KOPT-K1 (cell line): ENCODE measurements around the gene RUBCN.
"Not testable (repeated sequence)": the region's sequence is repeated elsewhere in the genome, so short reads cannot be mapped to it uniquely, and the experiment has no call there.

ENCODE experiments used
- H3K27ac ChIP-seq: fragments of 200-600 bp; sonication (generic); 2 replicates; pipeline ENCODE4 v1.5.1; 2016; ENCODE audit warnings: antibody characterized with exemption, mild to moderate bottlenecking, low read depth, low read length; ENCODE audit not compliant: poor library complexity, severe bottlenecking
- H3K36me3 ChIP-seq: fragments of 200-600 bp; sonication (generic); 2 replicates; pipeline ENCODE4 v1.5.1; 2017; ENCODE audit warnings: antibody characterized with exemption, mild to moderate bottlenecking, low read length, moderate library complexity; ENCODE audit not compliant: insufficient read depth
- H3K9me3 ChIP-seq: fragments of 200-600 bp; sonication (generic); 2 replicates; pipeline ENCODE4 v1.5.1; 2017; ENCODE audit warnings: antibody characterized with exemption, low read length, mild to moderate bottlenecking; ENCODE audit not compliant: insufficient read depth, poor library complexity, severe bottlenecking

The RUBCN gene

DNA sequence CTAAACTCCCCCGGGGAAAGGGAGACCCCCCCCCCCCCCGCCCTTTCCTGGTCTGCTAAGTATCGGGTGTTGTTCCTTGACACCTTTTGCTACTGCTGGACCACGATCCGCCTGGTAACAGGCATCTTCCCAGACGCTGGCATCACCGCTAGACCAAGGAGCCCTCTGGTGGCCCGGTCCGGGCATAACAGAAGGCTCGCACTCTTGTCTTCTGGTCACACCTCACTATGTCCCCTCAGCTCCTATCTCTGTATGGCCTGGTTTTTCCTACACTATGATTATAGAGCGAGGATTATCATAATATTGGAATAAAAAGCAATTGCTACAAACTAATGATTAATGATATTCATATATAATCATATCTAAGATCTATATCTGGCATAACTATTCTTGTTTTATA, 104.7 kb downstream of the RUBCN start:
- H3K27ac ChIP-seq, H3K36me3 ChIP-seq, H3K9me3 ChIP-seq: not testable (repeated sequence)

DNA sequence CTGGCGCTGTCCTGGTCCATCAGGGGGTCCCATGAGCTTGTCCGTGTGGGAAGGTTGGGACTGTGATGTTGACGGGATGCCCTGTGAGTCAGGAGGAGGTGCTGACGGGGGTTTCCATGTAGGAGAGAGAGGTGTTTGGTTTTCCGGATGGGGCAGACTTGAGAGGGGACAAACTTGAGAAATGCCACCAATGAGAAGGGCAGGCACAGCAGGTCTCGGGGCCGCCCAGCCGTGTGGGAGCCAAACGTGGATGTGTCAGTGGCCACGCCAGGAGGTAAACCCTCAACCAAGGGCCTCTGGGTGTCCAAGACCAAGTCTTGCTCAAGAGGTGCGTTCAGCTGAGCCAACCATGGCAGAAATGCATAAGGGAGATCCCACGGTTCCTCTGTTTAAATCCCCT, 105.9 kb downstream of the RUBCN start:
- H3K27ac ChIP-seq, H3K9me3 ChIP-seq, H3K36me3 ChIP-seq: not testable (repeated sequence)

DNA sequence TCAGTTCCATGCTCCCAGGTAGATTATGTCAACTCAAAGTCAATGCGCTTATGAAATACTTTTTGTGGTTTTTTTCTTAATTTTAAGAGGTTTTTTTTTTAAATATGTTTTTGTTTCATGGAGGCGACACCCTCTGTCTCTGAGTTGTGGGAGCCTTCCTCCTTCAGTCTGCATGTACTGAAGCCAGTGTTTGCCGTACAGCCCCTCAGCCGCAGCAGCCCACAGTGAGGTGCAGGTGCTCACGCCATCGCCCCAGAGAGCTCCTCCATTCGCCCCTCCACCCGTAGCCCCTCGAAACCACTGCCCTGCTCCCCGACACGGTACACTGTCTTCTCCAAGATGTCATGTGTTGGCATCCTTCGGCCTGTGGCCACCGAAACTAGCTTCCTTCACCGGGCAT, 107.4 kb downstream of the RUBCN start:
- not testable (repeated sequence) for H3K27ac ChIP-seq, H3K36me3 ChIP-seq, H3K9me3 ChIP-seq

DNA sequence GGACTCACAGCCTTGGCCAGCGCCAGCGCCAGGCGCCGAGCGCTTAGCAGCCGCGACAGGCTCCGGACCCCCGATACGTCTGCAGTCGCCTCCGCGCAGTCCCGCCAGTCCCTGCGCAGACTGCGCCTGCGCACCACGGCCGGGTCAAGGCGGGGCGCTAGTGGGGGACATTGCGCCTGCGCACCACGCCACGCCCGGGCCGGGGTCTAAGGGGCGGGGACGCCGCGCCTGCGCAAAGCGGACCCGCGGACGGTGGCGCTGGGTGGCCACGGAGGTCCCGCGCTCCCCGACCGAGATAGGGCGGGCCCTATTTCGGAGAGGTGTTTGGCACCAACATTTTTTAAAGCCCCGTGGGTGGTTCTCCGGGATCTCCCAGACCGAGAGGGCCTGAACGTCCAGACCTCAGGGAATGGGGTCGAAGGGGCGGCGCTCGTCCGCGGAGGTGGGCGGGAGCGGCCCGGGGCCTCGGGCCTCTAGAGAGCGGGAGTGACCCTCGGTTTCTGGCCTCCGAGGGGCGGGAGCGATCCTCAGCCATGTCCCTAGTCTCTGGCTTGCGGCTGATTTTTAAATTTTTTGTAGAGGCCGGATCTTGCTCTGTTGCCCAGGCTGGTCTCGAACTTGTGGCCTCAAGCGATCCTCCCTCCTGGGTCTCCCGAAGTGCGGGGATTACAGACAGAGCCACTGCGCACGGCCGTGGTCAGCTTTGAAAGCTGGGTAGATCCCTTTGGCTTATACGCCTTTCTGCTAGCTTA, 108.8 kb downstream of the RUBCN start:
- peak overlapping the region; percentile 60 for H3K27ac ChIP-seq
- not testable (repeated sequence) for H3K9me3 ChIP-seq, H3K36me3 ChIP-seq

DNA sequence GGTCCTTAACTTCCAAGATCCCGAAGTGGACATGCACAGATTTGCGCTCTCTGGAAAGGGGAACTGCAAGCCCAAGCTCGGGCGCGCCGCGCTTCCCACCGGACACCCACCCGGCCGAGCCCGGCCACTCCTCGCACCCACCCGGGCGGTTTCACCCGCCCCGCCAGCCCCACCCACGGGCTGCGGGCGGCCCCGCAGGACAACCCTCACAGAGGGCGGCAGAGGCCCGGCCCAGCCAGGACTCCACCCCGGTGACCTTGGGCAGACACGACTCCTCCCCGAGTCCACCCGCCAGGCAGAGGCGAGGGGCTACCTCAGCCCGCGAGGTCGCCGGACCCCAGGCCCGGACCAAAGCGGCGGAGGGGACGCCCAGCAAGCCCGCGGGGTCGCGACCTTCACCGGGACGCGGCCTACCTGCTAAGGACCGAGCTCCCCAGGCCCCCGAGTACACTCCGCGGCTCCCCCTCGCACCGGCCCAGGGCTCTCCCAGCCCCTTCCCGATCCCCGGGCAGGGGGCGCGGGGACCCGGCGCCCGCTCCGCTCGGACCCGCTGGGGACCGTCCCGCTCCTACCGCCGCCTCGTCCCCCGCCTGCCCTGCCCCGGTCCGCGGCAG, 109.4 kb downstream of the RUBCN start:
- H3K9me3 ChIP-seq, H3K36me3 ChIP-seq: not testable (repeated sequence)
- peak overlapping the region; percentile 60 for H3K27ac ChIP-seq

DNA sequence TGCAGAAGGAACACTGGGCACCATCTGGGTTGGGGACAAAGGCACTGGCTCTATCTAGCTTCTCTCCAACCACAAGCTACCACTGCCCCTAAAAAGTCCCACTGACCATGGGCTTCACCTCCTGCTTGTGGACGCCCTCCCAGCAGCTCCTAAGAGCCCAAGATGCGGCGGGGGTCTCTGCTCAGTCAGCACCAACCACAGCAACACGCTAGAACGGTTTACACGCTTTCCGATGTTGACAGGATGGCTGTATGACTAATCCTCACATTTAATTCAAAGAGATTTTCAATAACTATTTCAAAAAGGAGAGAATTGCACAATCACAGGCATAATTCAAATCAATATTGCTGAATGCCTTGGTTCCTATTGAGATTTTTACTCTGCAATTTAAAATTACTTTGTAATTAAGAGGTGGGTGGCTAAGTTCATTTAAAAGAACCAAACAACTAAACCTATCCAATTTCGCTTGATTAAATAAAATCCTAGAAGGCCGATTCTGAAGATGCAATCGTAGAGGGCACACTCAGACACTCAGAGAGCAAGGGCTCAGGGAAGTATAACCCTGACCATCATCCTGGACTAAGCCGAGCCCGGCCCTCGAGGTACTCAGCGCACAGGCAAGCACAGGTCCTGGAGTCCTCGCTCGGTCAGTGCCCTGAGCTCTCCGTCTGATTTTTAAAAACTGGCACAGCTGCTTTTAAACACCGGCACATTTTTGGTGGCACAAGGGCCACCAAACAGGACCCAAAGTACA, 110.1 kb downstream of the RUBCN start:
- H3K36me3 ChIP-seq, H3K27ac ChIP-seq: not testable (repeated sequence)

DNA sequence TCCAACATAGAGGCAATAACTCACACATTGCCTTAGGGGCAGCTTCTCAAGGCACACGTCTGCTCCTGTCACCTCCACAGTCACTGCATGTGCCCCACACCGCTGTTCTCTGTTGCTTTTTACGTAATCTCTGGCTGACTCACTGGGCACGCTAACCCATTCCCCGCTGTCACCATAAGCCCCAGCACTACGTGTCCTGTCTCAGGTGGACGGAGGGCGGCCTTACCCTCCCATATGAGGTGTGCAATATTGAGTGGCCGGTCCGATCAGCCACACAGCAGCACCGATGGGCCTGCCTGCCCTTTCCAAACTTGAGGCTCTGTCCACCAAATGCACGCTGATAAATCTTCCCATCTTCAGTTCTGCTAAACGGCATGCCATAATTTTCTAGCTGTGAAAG, 115.2 kb downstream of the RUBCN start:
- H3K36me3 ChIP-seq: peaks cover 50% of the 10 kb centered on the region
- peaks cover 13% of the 10 kb centered on the region for H3K9me3 ChIP-seq

More for the DNA sequence above, 110.1 kb downstream of the RUBCN start:
- H3K9me3 ChIP-seq: not testable (repeated sequence)

More for the DNA sequence above, 115.2 kb downstream of the RUBCN start:
- H3K27ac ChIP-seq: not testable (repeated sequence)
